ENCODE measurements around the gene KICS2.
"Not testable (repeated sequence)": the region's sequence is repeated elsewhere in the genome, so short reads cannot be mapped to it uniquely, and the experiment has no call there.

The KICS2 gene

DNA sequence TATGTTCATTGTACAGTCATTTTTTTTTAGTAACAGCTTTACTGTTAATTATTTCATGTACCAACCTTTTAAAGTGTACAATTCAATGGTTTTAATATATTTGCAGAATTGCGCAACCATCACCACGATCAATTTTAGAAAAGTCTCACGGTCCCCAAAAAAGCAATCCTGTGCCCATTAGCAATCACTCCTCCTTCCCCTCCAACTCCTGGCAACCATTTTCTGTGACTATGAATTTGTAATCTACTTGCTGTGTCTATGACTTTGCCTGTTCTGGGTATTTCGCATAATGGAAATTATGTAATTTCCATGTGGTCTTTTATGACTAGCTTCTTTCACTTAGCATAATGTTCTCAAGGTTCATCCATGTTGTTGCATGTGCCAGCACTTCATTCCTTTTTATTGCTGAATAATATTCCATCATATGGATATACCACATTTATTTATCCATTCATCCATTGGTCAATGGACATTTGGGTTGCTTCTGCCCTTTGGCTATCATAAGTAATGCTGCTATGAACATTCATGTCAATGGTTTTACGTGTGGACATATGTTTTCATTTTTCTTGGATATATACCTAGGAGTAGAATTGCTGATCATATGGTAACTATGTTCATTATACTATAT is 9.9 kb downstream of the KICS2 start:
- DNase-seq = no peak

DNA sequence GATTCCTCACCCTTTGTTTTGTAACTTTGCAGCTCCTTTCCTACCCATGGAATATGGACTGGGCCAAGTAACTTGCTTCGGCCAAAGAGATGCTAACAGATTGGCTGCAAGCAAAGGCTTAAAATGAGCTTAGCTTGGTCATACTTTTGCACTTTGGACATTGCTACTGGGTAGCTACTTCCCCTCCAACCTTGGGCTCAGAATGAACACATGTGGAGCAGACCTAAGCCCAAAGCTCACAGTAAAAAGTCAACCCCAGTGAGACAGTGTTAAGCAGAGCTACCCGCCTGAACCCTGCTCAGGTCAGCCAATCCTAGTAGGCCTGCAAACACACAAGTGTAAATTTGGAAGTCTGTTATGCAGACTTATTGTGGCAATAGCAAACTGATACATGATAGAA is 14.6 kb downstream of the KICS2 start:
- DNase-seq = no peak

DNA sequence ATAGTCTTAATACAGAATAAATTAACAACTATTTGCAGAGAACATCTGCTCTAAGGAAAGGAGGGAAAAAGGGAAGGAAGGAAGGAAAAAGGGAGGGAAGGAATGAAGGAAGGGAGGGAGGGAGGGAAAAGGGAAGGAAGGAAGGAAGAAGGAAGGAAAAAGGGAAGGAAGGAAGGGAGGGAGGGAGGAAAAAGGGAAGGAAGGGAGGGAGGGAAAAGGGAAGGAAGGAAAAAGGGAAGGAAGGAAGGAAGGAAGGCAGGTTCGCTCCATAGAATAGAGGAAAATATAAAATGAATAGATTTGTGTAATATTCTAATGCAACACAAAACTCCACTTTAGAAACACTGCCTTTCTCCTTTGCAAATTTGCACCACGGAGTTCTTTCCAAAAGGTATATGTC is 16.6 kb downstream of the KICS2 start:
- DNase-seq = no peak

DNA sequence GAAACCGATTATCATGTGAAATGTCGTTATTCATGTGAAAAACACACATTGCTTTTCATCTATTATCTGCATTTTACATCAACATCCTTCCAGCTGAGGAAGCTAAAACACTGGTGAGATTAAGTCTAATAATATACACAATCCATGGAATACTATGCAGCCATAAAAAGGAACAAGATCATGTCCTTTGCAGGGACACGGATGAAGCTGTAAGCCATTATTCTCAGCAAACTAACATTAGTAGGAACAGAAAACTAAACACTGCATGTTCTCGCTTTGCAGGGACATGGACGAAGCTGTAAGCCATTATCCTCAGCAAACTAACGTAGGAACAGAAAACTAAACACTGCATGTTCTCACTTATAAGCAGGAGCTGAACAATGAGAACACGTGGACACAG is 18.3 kb downstream of the KICS2 start:
- no peak for DNase-seq

DNA sequence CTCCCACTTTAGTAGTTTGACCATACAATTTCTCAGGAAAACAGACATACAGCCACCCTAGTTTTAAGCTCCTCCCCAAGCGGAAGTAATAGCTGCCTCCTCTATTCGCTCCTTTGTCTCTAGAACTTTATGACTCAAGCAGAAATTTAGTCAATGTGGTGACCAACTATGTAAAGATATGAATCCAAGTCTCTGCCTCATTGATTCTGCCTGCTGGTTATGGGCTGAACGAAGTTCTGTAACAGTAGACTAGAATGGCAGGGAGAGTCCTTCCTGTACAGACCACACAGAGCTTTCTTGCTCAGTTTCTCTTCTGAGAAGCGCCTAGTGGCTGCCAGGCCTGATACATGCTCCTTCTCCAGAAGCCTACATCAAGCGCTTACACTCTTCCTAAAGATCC is 19.1 kb downstream of the KICS2 start:
- no peak for DNase-seq

DNA sequence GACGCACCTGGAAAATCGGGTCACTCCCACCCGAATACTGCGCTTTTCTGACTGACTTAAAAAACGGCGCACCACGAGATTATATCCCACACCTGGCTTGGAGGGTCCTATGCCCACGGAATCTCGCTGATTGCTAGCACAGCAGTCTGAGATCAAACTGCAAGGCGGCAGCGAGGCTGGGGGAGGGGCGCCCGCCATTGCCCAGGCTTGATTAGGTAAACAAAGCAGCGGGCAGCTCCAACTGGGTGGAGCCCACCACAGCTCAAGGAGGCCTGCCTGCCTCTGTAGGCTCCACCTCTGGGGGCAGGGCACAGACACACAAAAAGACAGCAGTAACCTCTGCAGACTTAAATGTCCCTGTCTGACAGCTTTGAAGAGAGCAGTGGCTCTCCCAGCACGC is 26.3 kb downstream of the KICS2 start:
- not testable (repeated sequence) for DNase-seq

DNA sequence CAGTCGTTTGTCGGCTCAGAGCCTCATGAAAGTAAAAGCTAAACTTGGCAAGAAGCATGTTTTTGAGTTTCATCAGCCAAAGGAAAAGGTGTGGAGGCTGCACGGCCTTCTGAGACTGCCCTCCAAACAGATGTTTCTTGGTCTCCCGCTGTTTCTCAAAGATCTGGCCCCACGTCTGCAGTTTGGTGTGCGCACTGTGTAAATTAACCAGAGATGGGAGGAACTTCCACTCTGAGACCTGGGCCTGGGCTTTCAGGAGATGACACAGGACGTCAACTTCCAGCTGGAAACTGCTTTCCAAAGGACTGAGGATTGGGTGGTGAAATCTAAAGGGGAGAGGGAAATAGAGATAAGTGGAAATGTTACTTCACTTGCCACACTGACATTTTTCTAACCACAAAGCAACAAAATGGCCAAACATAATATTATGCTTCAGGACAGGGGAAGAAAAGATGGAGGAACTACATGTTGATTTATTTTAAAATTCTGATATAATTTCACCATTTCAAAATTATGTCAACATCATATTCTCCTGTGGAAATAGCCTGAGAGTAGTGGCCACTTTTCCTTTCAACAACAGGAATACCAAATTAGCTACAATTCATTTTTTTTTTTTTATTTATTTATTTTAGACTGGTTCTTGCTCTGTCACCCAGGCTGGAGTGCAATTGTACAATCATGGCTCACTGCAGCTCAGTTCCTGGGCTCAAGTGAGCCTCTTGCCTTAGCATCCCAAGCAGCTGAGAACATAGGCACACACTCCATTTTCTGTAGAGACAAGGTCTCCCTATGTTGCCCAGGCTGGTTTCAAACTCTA is 27.6 kb downstream of the KICS2 start:
- DNase-seq = no peak

DNA sequence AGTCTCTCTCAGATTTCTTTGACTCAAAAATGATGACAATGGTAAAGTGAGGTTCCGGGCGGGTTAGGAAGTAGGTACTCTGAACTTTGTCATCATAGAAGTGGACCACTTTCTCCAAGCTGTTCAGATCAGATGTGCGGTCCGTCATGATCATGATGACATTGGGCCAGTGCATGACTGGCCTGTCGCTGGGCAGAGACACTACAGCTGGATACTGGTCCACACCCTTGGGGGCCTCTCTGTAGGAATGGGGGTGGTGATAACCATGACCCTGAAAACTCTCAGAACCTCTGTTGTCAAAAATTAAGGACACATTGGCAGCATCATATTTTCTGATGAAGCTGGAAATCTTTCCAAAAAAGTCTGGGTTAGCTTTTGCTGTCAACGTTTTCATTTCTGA is 28.2 kb downstream of the KICS2 start:
- DNase-seq = no peak

DNA sequence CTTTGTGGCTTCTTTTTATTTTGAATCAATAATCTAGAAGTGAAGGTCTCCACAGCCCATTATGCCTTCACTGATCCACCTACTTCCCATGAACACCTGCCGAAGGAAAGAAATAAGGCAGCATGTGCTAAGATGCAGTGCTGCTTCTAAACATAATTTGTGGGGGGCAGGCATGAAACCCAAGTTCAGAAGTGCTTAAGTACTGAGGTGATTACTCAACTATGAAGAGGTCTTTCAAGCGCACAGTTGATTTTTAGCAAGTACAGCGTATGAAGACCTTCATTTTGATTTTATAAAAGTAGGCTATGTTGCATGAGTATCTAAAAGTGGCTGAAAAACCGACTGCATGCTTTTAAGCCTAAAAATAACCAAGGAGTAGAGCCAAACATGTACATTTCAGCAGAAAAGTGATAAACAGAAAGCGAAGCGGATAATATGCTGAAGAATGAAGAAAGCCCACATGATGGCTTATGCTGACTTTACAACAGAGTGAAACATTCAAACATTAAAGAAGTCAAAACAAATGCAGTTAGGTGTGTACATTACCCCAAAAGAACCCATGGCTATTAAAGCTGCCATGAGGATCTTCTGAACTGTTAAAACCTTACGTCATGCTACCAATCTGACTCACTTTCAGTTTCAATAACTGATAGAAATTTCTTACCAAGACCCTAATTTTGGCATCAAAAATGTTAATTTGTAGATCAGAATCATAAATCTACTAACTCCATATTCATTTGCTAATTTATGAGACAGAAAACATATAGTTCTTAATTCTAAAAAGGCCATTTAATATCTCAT is 29.3 kb downstream of the KICS2 start:
- DNase-seq = no peak

DNA sequence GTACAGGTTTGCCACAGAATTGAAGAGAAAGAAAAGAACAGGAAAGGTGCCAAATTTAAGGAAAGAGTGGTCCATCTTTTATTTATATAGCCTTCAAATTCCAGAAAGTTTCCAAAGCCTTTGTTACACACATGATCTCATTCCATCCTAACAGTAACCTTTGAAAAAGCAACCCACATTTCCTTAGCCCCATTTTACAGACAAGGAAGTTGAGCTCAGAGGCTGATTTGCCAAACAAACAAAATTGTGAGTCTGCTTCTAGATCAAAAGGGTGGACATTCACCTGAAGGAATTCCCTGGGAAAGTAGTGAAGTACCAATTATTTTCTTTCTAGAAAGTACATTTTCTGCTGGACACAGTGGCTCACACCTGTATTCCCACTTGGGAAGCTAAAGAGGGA is 32.0 kb downstream of the KICS2 start:
- no peak for DNase-seq

DNA sequence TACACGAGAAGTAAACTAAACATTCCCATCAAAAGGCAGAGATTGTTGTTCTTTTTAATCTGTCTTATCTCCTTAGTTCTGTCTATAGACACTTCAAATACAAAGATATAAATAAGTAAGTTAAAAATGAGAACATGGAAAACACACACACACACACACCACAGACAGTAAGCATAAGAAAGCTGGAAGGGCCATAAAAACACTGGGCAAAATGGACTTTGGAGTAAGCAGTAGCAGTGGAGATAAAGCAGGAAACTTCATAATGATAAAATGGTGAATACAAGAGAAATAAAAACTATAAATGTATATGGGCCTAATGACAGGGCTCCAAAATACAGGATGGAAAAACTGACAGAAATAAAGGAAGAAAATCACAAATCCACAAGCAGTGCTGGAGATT is 32.6 kb downstream of the KICS2 start:
- DNase-seq = no peak

DNA sequence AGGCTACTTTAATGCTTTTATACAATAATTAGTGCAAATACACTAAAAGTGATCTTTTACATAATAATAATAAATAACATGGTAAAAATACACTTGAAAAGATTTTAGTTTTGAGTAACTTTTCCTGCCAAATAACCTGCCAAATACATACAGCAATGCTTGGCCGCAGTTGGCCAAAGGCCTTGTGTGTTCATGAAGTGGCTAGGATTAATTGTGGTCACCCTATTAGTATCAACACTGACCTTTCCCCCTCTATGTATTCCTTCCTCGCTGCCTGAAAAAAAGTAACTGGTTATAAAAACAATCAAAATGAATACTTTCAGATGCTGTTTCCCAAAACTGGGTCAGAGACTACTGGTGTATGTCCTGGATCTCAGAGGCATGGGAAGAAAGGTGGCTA is 34.3 kb downstream of the KICS2 start:
- DNase-seq = no peak

DNA sequence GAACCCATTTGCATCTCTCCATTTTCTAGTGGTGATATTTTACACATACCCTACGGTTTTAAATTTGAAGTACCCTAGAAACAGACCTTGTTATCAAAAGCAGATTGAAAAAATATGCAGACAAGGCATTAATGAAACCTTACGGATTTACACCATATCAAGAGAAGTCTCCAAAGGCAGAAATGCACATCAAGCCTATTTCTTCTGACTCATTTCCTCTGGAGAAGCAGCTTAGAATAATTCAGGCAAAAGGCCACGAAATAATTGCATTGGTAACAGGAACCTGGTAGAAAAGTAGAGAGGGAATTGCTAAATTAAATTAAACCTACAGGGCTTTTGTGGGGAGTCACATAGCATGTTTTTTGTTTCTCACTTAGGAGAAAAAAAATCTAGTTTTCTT is 34.7 kb downstream of the KICS2 start:
- no peak for DNase-seq

DNA sequence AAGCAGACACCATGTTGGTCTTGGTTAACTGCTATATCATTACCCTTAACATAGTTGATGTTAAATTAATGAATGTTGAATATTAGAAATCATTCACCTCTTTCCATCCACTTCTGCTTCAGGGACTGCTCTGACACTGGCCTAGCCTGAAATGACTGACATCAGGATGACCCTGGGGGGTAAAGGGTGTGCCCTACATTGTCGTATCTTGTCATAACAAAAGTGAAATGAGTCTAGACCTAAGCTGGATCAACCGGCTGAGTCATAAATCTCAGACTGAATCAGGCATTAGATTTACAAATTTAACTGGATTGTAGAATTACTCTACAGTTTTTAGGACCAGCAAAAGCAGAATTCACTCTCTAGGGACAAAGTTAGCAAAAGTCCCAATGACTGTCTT is 35.3 kb downstream of the KICS2 start:
- no peak for DNase-seq

DNA sequence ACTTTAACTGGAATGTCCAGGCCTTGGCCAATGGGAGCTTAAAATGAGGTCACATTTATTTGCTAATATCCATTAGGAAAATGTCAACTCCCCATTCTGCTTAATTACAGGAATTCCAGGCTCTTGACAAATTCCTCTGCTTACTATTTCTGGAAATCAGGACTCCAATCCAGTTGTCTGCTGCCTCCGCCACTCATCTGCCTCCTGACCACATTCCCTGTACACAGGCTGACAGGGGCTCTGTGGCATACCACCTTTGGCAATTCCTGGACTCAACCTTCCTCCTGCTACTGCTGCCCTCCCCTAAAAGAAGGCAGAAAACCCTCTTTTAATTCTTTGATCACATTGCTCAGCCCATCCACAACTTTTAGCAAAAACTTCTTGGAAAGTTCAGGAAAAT is 37.9 kb downstream of the KICS2 start:
- no peak for DNase-seq

DNA sequence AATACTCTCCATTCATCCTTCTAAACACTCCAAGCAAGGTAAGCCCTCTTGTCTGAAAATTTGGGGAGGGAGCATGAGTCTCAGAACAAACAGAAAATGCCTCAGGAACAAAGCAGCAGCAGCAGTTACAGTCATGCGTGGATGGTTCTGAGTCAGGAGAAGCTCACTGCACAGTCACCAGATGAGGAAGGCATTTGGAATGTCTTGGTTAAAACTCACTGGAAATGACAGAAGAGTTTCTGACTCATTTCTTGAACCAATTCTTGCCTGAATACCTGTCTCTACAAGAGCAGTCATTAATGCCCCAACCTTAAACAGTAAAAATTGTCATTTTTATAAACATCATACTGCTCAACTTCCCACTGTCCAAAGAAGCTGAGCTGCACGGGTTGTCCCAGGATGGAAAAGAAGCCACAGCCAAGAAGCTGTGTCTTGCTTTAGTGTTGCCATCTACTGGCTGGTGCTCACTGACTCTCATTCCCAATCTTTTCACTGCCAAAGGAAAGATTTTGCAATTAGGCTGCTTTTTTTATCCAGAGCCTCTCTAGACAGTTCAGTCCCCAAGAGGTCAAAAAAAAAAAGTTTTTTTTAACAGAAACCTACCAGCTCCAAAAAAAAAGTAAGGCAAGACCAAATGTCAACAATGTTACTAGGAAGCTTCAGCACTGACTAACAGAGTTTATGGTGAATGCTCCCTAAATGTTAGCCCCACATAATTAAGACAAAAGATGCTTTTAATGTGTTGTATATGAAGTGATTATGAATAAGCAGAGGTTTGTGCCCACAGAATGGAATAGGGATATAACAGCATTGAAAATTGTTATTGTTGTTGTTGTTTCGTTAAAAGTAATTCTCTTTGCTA is 40.4 kb downstream of the KICS2 start:
- no peak for DNase-seq

DNA sequence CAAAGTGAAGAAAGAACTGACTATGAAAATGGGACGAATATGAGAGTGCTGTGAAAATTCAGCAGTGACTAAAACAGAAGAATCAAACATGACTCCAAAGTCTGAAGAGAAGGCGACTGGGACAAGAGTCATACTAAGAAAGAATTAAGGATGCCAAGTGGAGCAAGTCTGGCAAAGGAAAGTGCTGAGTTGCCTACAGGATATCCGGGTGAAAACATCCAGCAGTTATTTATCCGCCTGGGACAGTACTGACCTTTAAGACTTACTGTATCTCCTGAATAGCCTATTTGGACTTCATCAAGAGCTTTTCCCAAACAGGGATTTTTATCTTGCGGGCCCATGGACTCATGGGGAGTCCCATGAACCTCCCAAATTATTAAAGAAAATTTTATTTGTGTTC is 41.1 kb downstream of the KICS2 start:
- DNase-seq = no peak

DNA sequence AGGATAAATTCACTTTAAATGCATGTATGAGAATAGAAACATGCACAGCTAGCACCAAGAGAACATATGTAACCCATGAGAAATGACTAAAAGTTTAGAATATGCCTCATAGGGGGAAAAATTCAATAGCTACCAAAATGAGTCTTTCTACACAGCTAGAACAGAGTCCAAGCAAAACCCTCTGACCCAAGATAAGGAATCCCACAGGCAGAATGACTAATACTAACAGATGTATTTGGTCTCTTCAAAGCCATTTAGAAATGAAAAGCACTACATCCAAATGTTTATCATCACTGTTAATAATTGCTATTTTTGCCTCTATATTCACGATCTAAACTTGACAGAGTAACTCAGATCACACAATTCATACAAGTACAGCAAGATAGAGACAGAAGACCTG is 44.0 kb downstream of the KICS2 start:
- DNase-seq = no peak

DNA sequence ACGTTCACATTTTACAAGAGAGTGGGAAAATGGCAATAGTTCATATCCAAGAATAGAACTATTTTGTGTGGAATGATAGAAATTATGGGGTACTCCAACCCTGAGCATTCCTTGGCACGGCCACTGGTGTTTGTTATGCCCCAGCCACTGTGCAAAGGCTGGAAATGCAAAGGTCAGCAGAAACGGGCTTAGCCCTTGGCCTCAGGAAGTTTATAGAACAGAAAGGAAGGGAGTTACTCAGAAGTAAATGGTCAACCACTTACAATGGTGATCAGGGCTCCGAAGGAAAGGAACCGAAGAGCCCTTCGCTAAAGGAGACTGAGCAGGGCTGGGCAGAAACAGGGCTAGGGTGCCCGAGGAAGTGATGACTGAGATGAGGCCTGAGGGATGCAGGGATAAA is 45.1 kb downstream of the KICS2 start:
- no peak for DNase-seq

DNA sequence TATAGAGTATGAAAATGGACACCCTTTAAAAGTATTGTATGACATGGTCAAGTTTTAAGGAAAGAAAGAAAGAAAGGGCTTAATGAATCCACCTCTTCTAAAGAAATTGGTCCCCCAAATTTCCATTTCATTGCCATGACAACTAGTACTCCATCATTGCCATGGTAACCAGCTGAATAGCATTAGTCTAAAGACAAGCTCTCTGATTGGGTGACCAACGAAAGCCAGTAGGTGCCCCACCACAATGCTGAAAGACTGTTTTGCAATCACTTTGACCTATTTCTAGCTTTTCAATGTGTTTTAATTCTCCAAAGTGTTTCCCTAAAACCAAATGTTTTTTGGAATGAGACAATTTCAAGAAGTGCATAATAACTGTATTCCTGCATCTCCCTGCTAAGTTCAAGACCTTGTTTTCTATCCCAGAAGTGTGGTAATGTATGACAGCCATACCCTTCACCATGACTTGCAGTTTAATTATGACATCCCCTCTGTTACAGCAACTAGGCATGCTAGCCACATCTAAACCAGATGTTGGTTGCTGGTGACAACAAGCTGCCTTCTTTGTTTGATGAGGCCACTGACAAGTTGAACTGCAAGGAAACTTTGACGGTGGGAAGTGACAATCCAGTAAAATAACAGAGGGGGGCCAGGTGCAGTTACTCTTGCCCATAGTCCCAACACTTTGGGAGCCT is 46.7 kb downstream of the KICS2 start:
- no peak for DNase-seq

DNA sequence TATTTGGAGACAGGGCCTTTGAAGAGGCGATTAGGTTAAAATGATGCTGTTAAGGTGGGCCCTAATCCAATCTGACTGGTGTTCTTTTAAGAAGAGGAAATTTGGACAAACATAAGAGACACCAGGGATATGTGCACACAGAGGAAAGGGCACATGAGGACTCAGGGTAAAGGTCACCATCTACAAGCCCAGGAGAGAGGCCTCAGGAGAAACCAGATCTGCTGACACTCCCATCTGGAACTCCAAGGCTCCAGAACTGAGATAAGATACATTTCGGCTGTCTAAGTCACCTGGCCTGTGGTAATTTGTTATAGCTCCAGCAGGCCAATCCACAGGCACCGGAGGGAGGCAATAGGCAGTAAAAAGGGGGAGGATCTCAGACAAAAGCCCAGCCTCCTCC is 48.6 kb downstream of the KICS2 start:
- DNase-seq = no peak
